Spleen (tissue), 13 donors: ENCODE data around the gene FLOT1. TPM values are rescaled to one million over a fixed set of nuclear protein-coding genes. Genes with fewer than 3 reads are reported as not detected.
A peak's percentile ranks its signal among the peaks of the same experiment; 100 is the strongest.

Experiments
- DNase-seq: peaks from one replicate; pipeline ENCODE4 v3.0.0-alpha.2; 2020
- H3K27ac ChIP-seq, 8 donors: fragments of 200-600 bp; sonication (generic) in 7 of 8; 1 replicate in 4 of 8; 2 replicates in 4 of 8; pipeline versions ENCODE4 v1.5.0 to v1.8.0; 2016 to 2021; ENCODE audit warnings: inconsistent platforms in 4 of 8, mild to moderate bottlenecking in 4 of 8, moderate library complexity in 1 of 8
- H3K27me3 ChIP-seq, 7 donors: fragments of 200-600 bp; sonication (generic) in 6 of 7; replicated peaks in 1 of 7; 1 replicate in 4 of 7; 2 replicates in 3 of 7; pipeline versions ENCODE4 v1.5.0 to v1.8.0; 2016 to 2021; ENCODE audit warnings: inconsistent platforms in 3 of 7, mild to moderate bottlenecking in 1 of 7
- H3K36me3 ChIP-seq, 6 donors: fragments of 200-600 bp; sonication (generic) in 5 of 6; 1 replicate in 4 of 6; 2 replicates in 2 of 6; pipeline versions ENCODE4 v1.5.0 to v1.8.0; 2016 to 2021; ENCODE audit warnings: inconsistent platforms in 2 of 6
- H3K4me1 ChIP-seq, 6 donors: fragments of 200-600 bp; sonication (generic) in 5 of 6; 1 replicate in 3 of 6; 2 replicates in 3 of 6; pipeline versions ENCODE4 v1.5.0 to v1.8.0; 2016 to 2021; ENCODE audit warnings: inconsistent platforms in 3 of 6
- H3K4me3 ChIP-seq, 8 donors: fragments of 200-600 bp; sonication (generic) in 7 of 8; 1 replicate in 4 of 8; 2 replicates in 4 of 8; pipeline versions ENCODE4 v1.5.0 to v1.8.0; 2016 to 2021; ENCODE audit warnings: inconsistent platforms in 4 of 8, mild to moderate bottlenecking in 4 of 8, moderate library complexity in 2 of 8
- H3K9me3 ChIP-seq, 8 donors: fragments of 200-600 bp; sonication (generic) in 7 of 8; 1 replicate in 4 of 8; 2 replicates in 4 of 8; pipeline versions ENCODE4 v1.5.0 to v1.8.0; 2016 to 2021; ENCODE audit warnings: inconsistent platforms in 4 of 8
- POLR2A ChIP-seq, 3 donors: fragments of 450-650 bp; IDR thresholded peaks; one replicate each; pipeline ENCODE4 v1.5.1; 2017; ENCODE audit warnings: antibody characterized with exemption in 3 of 3, mild to moderate bottlenecking in 1 of 3
- POLR2AphosphoS5 ChIP-seq, 3 donors: sonication (generic); formaldehyde crosslinking; IDR thresholded peaks; one replicate each; pipeline ENCODE4 v1.5.1; 2017; ENCODE audit warnings: antibody characterized with exemption in 3 of 3
- WGBS, 5 donors: extraction: QIAGEN DNeasy Blood & Tissue Kit in 3 of 5; methylation state at CpG; one replicate each; pipeline versions ENCODE4 v1.1.5 to v1.1.7; 2013 to 2018; 5-methylcytosine and 5-hydroxymethylcytosine counted together
- intact Hi-C: fragments of 100-400 bp; cut with DNase I; formaldehyde crosslinking; loops from one replicate; pipeline ENCODE4 v1.15.0; 2023; ENCODE audit warnings: low total_unique reads
- long read RNA-seq, 2 donors: transcript quantifications; one replicate each; lab custom pipeline, GENCODE V29; 2026
- polyA plus RNA-seq, 3 donors: library from polyadenylated mRNA; stranded (reverse); fragments of 200-250 nt; gene quantifications; one replicate each; pipeline ENCODE4 v1.2.1, GENCODE V29; 2013
- total RNA-seq, 7 donors: library from RNA; depleted of rRNA in 3 of 7; stranded (reverse); fragments of >200 nt in 3 of 7; fragmentation: NEBNext Ultra II Directional in 4 of 7; extraction: Animal tissue kit (Norgen Biotek cat#: 25700) in 4 of 7; gene quantifications; one replicate each; pipeline versions ENCODE4 v1.1.0 to v1.2.1, GENCODE V29; 2016 to 2021
- TF ChIP-seq, protein P1 (sequence below), 11 experiments: fragments of 200-600 bp in 7 of 11; fragments of 450-650 bp in 4 of 11; sonication (generic) in 4 of 11; IDR thresholded peaks in 8 of 11; conservative IDR thresholded peaks in 3 of 11; 1 replicate in 7 of 11; 2 replicates in 4 of 11; pipeline versions ENCODE4 v1.4.0 to v1.8.0; 2016 to 2021; ENCODE audit warnings: antibody characterized with exemption in 11 of 11, inconsistent platforms in 4 of 11, mild to moderate bottlenecking in 1 of 11
- donor health status: healthy with polysubstance abuse.
- donor health status: DM: no; HTN: no; CAD: no; lungs with moderate emphysema.
- donor health status: DM: no; HTN: no; CAD: no.
- donor health status: Bipolar disorder and iron deficiency.
- donor health status: healthy.
- donor health status: DM: no; HTN: no; CAD: no.
- donor health status: DM: yes; HTN: yes; CAD: no.

FLOT1 gene, protein sequence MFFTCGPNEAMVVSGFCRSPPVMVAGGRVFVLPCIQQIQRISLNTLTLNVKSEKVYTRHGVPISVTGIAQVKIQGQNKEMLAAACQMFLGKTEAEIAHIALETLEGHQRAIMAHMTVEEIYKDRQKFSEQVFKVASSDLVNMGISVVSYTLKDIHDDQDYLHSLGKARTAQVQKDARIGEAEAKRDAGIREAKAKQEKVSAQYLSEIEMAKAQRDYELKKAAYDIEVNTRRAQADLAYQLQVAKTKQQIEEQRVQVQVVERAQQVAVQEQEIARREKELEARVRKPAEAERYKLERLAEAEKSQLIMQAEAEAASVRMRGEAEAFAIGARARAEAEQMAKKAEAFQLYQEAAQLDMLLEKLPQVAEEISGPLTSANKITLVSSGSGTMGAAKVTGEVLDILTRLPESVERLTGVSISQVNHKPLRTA
- total RNA-seq = 100 to 1,000 TPM; 125 to 205 (median 170) TPM
- polyA plus RNA-seq = 100 to 1,000 TPM; 116 to 178 (median 116) TPM
- long read RNA-seq, donor 1, transcript FLOT1-201 (13 exons, 1,912 nt) = major isoform, 22 of 45 reads
- long read RNA-seq, donor 1, partial matches to known transcripts = 20 of 45 reads
- long read RNA-seq, donor 1, other reads (novel, unspliced or antisense) = 0 of 45 reads
- long read RNA-seq, donor 2, transcript FLOT1-201 (13 exons, 1,912 nt) = major isoform, 20 of 41 reads
- long read RNA-seq, donor 2, partial matches to known transcripts = 21 of 41 reads
- long read RNA-seq, donor 2, other reads (novel, unspliced or antisense) = 0 of 41 reads

DNA sequence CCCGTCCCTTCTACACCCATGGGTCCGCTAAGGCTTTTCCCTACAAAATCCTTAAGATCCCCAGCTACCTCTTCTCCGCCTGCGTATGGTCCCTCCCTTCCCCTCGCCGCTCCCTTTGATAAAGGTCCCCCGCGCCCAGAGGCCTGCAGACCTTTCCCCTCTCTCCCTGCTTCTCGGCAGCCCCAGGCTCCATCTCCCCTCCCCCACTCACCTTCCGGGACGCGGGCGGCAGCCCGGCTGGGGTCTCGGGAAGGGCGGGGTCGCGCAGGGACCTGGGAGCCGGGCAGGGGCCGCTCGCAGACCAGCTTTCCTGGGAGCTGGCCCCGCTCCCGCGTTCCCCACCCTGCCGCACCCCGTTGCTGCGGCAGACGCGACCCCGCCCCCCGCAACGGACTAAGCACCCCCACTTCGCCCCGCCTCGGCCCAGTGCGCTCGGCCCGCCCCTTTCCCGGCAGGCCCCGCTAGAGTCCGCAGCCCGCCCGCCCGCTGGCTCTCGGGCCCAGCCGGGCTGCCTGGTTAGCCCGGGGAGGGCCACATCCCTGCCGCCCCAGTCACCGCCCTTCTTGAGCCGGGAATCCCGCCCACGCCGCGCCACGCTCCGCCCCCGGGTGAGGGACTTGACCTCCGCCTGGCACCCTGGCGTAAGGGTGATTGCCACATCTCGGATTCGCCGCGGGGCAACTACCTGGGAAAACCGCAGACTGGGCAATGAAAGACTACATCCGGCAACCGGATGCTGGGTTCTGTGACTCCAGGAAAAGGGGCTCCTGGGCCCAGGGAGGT is at the start of gene FLOT1:
Gene FLOT1, minus strand, starts transcription at position 372 of the 783 bp plus-strand sequence. CDS start 498 bp downstream, outside the sequence.
- Histone ChIP-seq H3K27ac (peak within 1 kb of the TSS; percentile 89 to 98 (median 94)), H3K36me3 (peaks cover 5 to 41% (median 32%) of the 10 kb centered on the region in 6 donors), H3K4me3 (peak within 1 kb of the TSS; percentile 74 to 94 (median 87)), H3K9me3 (no peaks in the 10 kb centered on the region), H3K4me1 (peaks cover 26 to 91% (median 68%) of the 10 kb centered on the region in 6 donors), H3K27me3 (no peaks in the 10 kb centered on the region)
- intact Hi-C loops = loop anchor here (5.0 to 10.0 kb wide), 2 partner anchors 80 to 342 kb away; no protein-coding TSS in a partner anchor
- DNase-seq = peak; percentile 99
- 0 to 2% (median 0%) methylated on average over 24 to 66 of the region's 66 CpGs for WGBS, 5 donors
- TF ChIP-seq, protein P1, sequence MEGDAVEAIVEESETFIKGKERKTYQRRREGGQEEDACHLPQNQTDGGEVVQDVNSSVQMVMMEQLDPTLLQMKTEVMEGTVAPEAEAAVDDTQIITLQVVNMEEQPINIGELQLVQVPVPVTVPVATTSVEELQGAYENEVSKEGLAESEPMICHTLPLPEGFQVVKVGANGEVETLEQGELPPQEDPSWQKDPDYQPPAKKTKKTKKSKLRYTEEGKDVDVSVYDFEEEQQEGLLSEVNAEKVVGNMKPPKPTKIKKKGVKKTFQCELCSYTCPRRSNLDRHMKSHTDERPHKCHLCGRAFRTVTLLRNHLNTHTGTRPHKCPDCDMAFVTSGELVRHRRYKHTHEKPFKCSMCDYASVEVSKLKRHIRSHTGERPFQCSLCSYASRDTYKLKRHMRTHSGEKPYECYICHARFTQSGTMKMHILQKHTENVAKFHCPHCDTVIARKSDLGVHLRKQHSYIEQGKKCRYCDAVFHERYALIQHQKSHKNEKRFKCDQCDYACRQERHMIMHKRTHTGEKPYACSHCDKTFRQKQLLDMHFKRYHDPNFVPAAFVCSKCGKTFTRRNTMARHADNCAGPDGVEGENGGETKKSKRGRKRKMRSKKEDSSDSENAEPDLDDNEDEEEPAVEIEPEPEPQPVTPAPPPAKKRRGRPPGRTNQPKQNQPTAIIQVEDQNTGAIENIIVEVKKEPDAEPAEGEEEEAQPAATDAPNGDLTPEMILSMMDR (IDR thresholded peaks at IDR 0.05 in 8 of 11, conservative IDR thresholded peaks at IDR 0.05 in 3 of 11) = peak in 3 of 11 experiments; percentile 23 to 49 (median 26)
- peak; percentile 88 to 96 (median 90) for TF ChIP-seq POLR2AphosphoS5 (IDR thresholded peaks at IDR 0.05)
- TF ChIP-seq POLR2A (IDR thresholded peaks at IDR 0.05) = peak in 1 of 3 donors; percentile 28

- no peak overlapping the region for H3K27ac ChIP-seq
- H3K4me3 ChIP-seq = no peak overlapping the region
- H3K9me3 ChIP-seq = no peaks in the 10 kb centered on the region
- no peaks in the 10 kb centered on the region for H3K27me3 ChIP-seq
- DNase-seq = no peak
- intact Hi-C loops = no loop called here
- no peaks in the 10 kb centered on the region for H3K36me3 ChIP-seq
- H3K4me1 ChIP-seq = peaks cover 6 to 78% (median 39%) of the 10 kb centered on the region in 6 donors
- TF ChIP-seq POLR2AphosphoS5 (IDR thresholded peaks at IDR 0.05) (no peak), POLR2A (IDR thresholded peaks at IDR 0.05) (no peak)
- TF ChIP-seq, protein P1 (IDR thresholded peaks at IDR 0.05 in 8 of 11, conservative IDR thresholded peaks at IDR 0.05 in 3 of 11) = no peak
- 69 to 96% (median 93%) methylated on average over 4 of the region's 4 CpGs for WGBS, 5 donors
These were observed 48.4 kb upstream of the FLOT1 start for GRCh38 chr6:30790724-30791383.

DNA sequence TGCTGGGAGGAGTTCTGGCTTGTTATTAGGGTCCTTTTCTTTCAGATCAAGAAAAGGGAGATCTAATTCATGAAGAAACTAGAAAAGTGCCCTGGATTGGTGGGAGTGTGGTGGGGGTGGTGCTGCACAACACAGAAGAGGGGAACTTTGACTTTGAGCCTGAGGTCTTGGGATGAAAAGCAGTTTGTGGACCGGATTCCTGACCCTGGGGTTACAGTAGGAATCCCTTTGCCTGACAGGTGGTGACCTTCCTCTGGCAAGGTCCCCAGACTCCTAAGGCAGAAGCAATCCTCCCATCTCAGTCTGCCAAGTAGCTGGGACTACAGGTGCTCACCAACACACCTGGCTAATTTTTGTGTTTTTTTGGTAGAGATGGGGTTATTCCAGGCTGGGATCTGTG is 47.1 kb upstream of the FLOT1 start:
- Histone ChIP-seq H3K27ac (peak overlapping the region in 2 of 8 donors; percentile 56 to 84), H3K4me3 (no peak overlapping the region), H3K27me3 (no peaks in the 10 kb centered on the region), H3K4me1 (peaks cover 6 to 72% (median 39%) of the 10 kb centered on the region in 6 donors), H3K36me3 (no peaks in the 10 kb centered on the region), H3K9me3 (no peaks in the 10 kb centered on the region)
- DNase-seq = no peak
- 0 to 95% (median 30%) methylated on average over 1 of the region's 1 CpG for WGBS, 5 donors
- no peak for TF ChIP-seq POLR2A (IDR thresholded peaks at IDR 0.05)
- TF ChIP-seq, protein P1 (IDR thresholded peaks at IDR 0.05 in 8 of 11, conservative IDR thresholded peaks at IDR 0.05 in 3 of 11) = no peak
- no peak for TF ChIP-seq POLR2AphosphoS5 (IDR thresholded peaks at IDR 0.05)
- intact Hi-C loops = no loop called here
